Spleen (tissue), 11 donors: ENCODE data around the gene DNM2. TPM values are rescaled to one million over a fixed set of nuclear protein-coding genes. Genes with fewer than 3 reads are reported as not detected.

Source experiments
- DNase-seq: peaks from one replicate; pipeline ENCODE4 v3.0.0-alpha.2; 2020
- H3K27ac ChIP-seq, 8 donors: fragments of 200-600 bp; sonication (generic) in 7 of 8; 1 replicate in 4 of 8; 2 replicates in 4 of 8; pipeline versions ENCODE4 v1.5.0 to v1.8.0; 2016 to 2021; ENCODE audit warnings: inconsistent platforms in 4 of 8, mild to moderate bottlenecking in 4 of 8, moderate library complexity in 1 of 8
- H3K27me3 ChIP-seq, 7 donors: fragments of 200-600 bp; sonication (generic) in 6 of 7; replicated peaks in 1 of 7; 1 replicate in 4 of 7; 2 replicates in 3 of 7; pipeline versions ENCODE4 v1.5.0 to v1.8.0; 2016 to 2021; ENCODE audit warnings: inconsistent platforms in 3 of 7, mild to moderate bottlenecking in 1 of 7
- H3K36me3 ChIP-seq, 6 donors: fragments of 200-600 bp; sonication (generic) in 5 of 6; 1 replicate in 4 of 6; 2 replicates in 2 of 6; pipeline versions ENCODE4 v1.5.0 to v1.8.0; 2016 to 2021; ENCODE audit warnings: inconsistent platforms in 2 of 6
- H3K4me1 ChIP-seq, 6 donors: fragments of 200-600 bp; sonication (generic) in 5 of 6; 1 replicate in 3 of 6; 2 replicates in 3 of 6; pipeline versions ENCODE4 v1.5.0 to v1.8.0; 2016 to 2021; ENCODE audit warnings: inconsistent platforms in 3 of 6
- H3K4me3 ChIP-seq, 8 donors: fragments of 200-600 bp; sonication (generic) in 7 of 8; 1 replicate in 4 of 8; 2 replicates in 4 of 8; pipeline versions ENCODE4 v1.5.0 to v1.8.0; 2016 to 2021; ENCODE audit warnings: inconsistent platforms in 4 of 8, mild to moderate bottlenecking in 4 of 8, moderate library complexity in 2 of 8
- H3K9me3 ChIP-seq, 8 donors: fragments of 200-600 bp; sonication (generic) in 7 of 8; 1 replicate in 4 of 8; 2 replicates in 4 of 8; pipeline versions ENCODE4 v1.5.0 to v1.8.0; 2016 to 2021; ENCODE audit warnings: inconsistent platforms in 4 of 8
- POLR2A ChIP-seq, 3 donors: fragments of 450-650 bp; IDR thresholded peaks; one replicate each; pipeline ENCODE4 v1.5.1; 2017; ENCODE audit warnings: antibody characterized with exemption in 3 of 3, mild to moderate bottlenecking in 1 of 3
- POLR2AphosphoS5 ChIP-seq, 3 donors: sonication (generic); formaldehyde crosslinking; IDR thresholded peaks; one replicate each; pipeline ENCODE4 v1.5.1; 2017; ENCODE audit warnings: antibody characterized with exemption in 3 of 3
- WGBS, 5 donors: extraction: QIAGEN DNeasy Blood & Tissue Kit in 3 of 5; methylation state at CpG; one replicate each; pipeline versions ENCODE4 v1.1.5 to v1.1.7; 2013 to 2018; 5-methylcytosine and 5-hydroxymethylcytosine counted together
- intact Hi-C: fragments of 100-400 bp; cut with DNase I; formaldehyde crosslinking; loops from one replicate; pipeline ENCODE4 v1.15.0; 2023; ENCODE audit warnings: low total_unique reads
- polyA plus RNA-seq, 3 donors: library from polyadenylated mRNA; stranded (reverse); fragments of 200-250 nt; gene quantifications; one replicate each; pipeline ENCODE4 v1.2.1, GENCODE V29; 2013
- total RNA-seq, 7 donors: library from RNA; depleted of rRNA in 3 of 7; stranded (reverse); fragments of >200 nt in 3 of 7; fragmentation: NEBNext Ultra II Directional in 4 of 7; extraction: Animal tissue kit (Norgen Biotek cat#: 25700) in 4 of 7; gene quantifications; one replicate each; pipeline versions ENCODE4 v1.1.0 to v1.2.1, GENCODE V29; 2016 to 2021
- TF ChIP-seq, protein P1 (sequence below), 11 experiments: fragments of 200-600 bp in 7 of 11; fragments of 450-650 bp in 4 of 11; sonication (generic) in 4 of 11; IDR thresholded peaks in 8 of 11; conservative IDR thresholded peaks in 3 of 11; 1 replicate in 7 of 11; 2 replicates in 4 of 11; pipeline versions ENCODE4 v1.4.0 to v1.8.0; 2016 to 2021; ENCODE audit warnings: antibody characterized with exemption in 11 of 11, inconsistent platforms in 4 of 11, mild to moderate bottlenecking in 1 of 11
- donor health status: healthy with polysubstance abuse.
- donor health status: DM: no; HTN: no; CAD: no; lungs with moderate emphysema.
- donor health status: DM: no; HTN: no; CAD: no.
- donor health status: Bipolar disorder and iron deficiency.
- donor health status: healthy.
- donor health status: DM: no; HTN: no; CAD: no.
- donor health status: DM: yes; HTN: yes; CAD: no.

Gene DNM2
- total and polyA plus RNA-seq, 10 donors = 57.1 to 298 (median 193) TPM

- no peaks in the 10 kb centered on the region for H3K27me3 ChIP-seq
- peak in 2 of 3 donors; percentile 48 to 52 for TF ChIP-seq POLR2AphosphoS5 (IDR thresholded peaks at IDR 0.05)
- TF ChIP-seq, protein P1, sequence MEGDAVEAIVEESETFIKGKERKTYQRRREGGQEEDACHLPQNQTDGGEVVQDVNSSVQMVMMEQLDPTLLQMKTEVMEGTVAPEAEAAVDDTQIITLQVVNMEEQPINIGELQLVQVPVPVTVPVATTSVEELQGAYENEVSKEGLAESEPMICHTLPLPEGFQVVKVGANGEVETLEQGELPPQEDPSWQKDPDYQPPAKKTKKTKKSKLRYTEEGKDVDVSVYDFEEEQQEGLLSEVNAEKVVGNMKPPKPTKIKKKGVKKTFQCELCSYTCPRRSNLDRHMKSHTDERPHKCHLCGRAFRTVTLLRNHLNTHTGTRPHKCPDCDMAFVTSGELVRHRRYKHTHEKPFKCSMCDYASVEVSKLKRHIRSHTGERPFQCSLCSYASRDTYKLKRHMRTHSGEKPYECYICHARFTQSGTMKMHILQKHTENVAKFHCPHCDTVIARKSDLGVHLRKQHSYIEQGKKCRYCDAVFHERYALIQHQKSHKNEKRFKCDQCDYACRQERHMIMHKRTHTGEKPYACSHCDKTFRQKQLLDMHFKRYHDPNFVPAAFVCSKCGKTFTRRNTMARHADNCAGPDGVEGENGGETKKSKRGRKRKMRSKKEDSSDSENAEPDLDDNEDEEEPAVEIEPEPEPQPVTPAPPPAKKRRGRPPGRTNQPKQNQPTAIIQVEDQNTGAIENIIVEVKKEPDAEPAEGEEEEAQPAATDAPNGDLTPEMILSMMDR (IDR thresholded peaks at IDR 0.05 in 8 of 11, conservative IDR thresholded peaks at IDR 0.05 in 3 of 11) = no peak
- peak overlapping the region in 1 of 8 donors; percentile 43 for H3K4me3 ChIP-seq
- WGBS, 5 donors = 55 to 65% (median 60%) methylated on average over 19 of the region's 19 CpGs
- H3K27ac ChIP-seq = peak overlapping the region in 7 of 8 donors; percentile 23 to 84 (median 61)
- peaks cover 2 to 100% (median 88%) of the 10 kb centered on the region in 6 donors for H3K36me3 ChIP-seq
- DNase-seq = peak; percentile 88
- peaks cover 0 to 43% (median 25%) of the 10 kb centered on the region in 6 donors for H3K4me1 ChIP-seq
- no peaks in the 10 kb centered on the region for H3K9me3 ChIP-seq
- intact Hi-C loops = no loop called here
Observed at GRCh38 chr19:10797541-10798256, 79.8 kb downstream of the DNM2 start.

GRCh38 chr19:10800488-10800887 is 82.6 kb downstream of the DNM2 start:
- DNase-seq = no peak
- WGBS, 5 donors = 67 to 87% (median 79%) methylated on average over 5 to 9 of the region's 9 CpGs
- intact Hi-C loops = no loop called here
- TF ChIP-seq POLR2AphosphoS5 (IDR thresholded peaks at IDR 0.05) = peak in 1 of 3 donors; percentile 28
- no peak for TF ChIP-seq POLR2A (IDR thresholded peaks at IDR 0.05)
- Histone ChIP-seq H3K4me1 (peaks cover 0 to 56% (median 29%) of the 10 kb centered on the region in 6 donors), H3K4me3 (no peak overlapping the region), H3K9me3 (no peaks in the 10 kb centered on the region), H3K27me3 (no peaks in the 10 kb centered on the region), H3K27ac (peak overlapping the region in 2 of 8 donors; percentile 9 to 84), H3K36me3 (peaks cover 0 to 100% (median 86%) of the 10 kb centered on the region in 6 donors)

GRCh38 chr19:10802479-10802878 is 84.6 kb downstream of the DNM2 start:
- WGBS, 5 donors = 92 to 100% (median 96%) methylated on average over 2 to 5 of the region's 5 CpGs
- H3K4me3 ChIP-seq = no peak overlapping the region
- DNase-seq = no peak
- H3K9me3 ChIP-seq = no peaks in the 10 kb centered on the region
- H3K4me1 ChIP-seq = peaks cover 0 to 46% (median 20%) of the 10 kb centered on the region in 6 donors
- H3K27me3 ChIP-seq = no peaks in the 10 kb centered on the region
- TF ChIP-seq, protein P1 (IDR thresholded peaks at IDR 0.05 in 8 of 11, conservative IDR thresholded peaks at IDR 0.05 in 3 of 11) = no peak
- TF ChIP-seq POLR2A (IDR thresholded peaks at IDR 0.05) (no peak), POLR2AphosphoS5 (IDR thresholded peaks at IDR 0.05) (no peak)
- H3K27ac ChIP-seq = no peak overlapping the region
- intact Hi-C loops = no loop called here
- peaks cover 0 to 100% (median 76%) of the 10 kb centered on the region in 6 donors for H3K36me3 ChIP-seq

DNA sequence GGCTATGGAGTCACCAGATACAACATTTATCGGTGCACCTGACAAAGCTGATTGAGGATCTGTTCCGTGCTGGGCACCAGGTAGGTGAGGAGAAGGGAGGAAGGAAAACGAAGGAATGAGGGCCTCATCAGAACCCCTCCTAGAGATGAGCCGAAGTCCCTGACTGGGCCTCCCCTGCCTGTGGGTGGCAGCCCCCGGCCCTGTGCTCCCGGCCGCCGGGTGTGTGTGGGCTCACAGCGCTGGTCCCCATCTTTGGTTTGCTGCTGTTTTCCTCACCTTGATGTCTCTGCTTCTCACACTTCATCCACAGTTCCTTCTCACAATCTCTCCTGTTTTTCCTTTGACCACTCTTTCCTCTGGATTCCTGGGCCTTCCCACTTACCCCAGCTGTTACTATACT is 85.4 kb downstream of the DNM2 start:
- no peaks in the 10 kb centered on the region for H3K9me3 ChIP-seq
- 93 to 99% (median 98%) methylated on average over 8 to 9 of the region's 9 CpGs for WGBS, 5 donors
- intact Hi-C loops = no loop called here
- H3K27ac ChIP-seq = peak overlapping the region in 1 of 8 donors; percentile 86
- H3K27me3 ChIP-seq = no peaks in the 10 kb centered on the region
- TF ChIP-seq, protein P1 (IDR thresholded peaks at IDR 0.05 in 8 of 11, conservative IDR thresholded peaks at IDR 0.05 in 3 of 11) = no peak
- TF ChIP-seq POLR2A (IDR thresholded peaks at IDR 0.05) (no peak), POLR2AphosphoS5 (IDR thresholded peaks at IDR 0.05) (peak in 1 of 3 donors; percentile 50)
- H3K36me3 ChIP-seq = peaks cover 0 to 100% (median 70%) of the 10 kb centered on the region in 6 donors
- H3K4me1 ChIP-seq = peaks cover 0 to 44% (median 13%) of the 10 kb centered on the region in 6 donors
- no peak for DNase-seq
- no peak overlapping the region for H3K4me3 ChIP-seq
